Middle frontal gyrus (tissue), 1 donor: ENCODE data around the gene CPSF3.

Experiments
- DNase-seq: peaks from one replicate; pipeline ENCODE4 v3.0.0-alpha.2; 2015; ENCODE audit warnings: low spot score; ENCODE audit errors: extremely low spot score

CPSF3 gene

DNA sequence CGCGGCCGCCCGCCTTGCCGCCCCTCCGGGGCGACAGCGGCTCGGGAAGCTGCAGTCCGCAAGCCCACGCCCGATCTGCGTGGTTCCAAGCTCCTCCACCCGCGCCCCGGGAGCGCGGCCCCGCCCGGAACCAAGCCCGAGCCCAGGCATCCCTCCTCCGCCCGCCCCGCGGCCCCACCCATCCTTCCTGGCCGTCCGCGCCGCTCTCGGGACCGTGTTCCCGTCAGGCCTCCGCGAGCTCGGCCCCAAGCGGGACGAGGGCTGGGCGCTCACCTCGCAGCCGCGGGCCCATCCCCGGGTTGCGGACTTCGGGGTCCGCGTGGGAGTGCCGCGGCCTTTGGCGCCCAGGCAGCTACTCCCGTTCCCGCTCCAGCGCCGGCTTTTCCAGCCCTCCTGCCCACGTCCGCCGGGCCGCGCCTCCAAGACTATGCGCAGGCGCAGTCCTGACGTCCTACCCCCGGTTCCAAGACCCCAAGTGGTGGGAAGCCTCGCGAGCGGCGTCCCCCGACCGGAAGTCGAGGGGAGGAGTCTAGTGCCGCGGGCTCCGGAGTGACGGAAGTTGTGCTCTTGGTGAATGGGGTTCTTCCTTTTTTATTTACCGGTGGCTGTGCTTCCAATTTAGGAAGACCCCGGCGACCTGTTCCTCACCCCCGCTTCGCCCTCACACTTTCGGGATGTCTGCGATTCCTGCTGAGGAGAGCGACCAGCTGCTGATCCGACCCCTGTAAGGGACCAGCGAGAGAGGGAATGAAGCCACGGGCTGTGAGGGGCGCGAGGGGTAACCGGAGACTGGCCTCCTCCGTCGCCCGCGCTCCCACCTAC lies at the start of gene CPSF3, which contains the start of gene ITGB1BP1:
Gene CPSF3 (plus strand): TSS at position 555 of the 822 bp plus-strand sequence. CDS start 120 bp downstream, at position 675.
Gene ITGB1BP1 (minus strand): TSS at position 429 of the 822 bp plus-strand sequence. CDS start 4,831 bp downstream, outside the sequence.
- peak; percentile 96 for DNase-seq

DNA sequence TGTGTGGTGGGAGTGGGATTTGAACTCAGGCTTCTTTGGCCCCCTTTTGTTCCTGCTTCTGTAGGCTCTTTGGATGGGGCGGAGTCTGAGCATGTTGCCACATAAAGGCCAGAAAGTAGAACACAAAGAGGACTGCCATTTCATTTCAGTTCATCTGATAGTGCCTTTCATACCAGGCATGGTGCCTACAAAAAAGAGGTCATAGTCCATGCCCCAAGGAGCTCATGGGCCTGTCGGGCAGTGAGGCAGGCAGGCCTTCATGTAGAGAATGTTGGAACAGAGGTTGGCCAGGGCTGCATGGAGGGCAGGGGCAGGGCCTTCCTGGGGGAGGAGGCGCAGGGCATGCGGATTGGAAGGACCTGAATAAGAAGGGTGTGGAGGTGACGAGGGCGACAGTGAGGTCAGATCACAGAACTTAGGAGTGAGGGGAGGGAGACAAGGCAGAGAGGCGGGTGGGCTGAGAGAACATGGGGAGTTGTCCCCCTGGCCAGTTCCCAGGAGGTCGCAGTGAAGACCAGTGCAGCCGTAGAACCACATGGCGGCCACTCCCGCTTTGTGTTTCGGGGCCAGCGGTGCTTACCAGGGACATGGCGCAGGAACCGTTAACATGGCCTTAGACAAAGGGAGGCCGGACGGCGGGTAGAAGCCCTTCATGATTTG lies 49.3 kb upstream of the CPSF3 start:
- DNase-seq: no peak

DNA sequence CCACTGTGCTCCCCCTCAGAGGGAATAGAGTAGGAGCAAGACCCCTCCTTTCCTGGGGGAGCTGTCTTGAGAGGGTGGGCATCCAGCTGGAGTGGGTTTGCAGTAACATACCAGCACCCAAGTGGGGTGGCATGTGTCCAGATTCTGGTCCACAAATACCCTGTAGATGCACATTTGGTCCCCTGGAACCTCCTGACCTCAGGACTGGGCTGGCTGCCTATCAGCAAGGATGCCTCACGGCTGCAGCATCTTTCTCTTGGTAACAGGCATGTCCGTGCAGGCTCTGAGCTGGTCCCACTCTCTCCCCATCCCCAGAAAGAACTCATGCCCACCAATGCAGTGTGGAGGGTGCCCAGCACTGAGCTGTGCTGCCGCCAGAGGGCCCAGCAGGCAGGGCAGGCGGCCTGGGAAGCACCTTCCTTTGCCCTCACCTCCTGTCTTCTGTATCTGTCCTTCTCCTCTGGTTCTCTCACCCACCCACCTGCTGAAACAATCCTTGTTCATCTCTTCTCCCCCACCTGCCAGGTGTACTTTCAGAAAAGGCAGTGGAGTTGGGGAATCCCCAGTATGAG lies 47.5 kb upstream of the CPSF3 start:
- no peak for DNase-seq

DNA sequence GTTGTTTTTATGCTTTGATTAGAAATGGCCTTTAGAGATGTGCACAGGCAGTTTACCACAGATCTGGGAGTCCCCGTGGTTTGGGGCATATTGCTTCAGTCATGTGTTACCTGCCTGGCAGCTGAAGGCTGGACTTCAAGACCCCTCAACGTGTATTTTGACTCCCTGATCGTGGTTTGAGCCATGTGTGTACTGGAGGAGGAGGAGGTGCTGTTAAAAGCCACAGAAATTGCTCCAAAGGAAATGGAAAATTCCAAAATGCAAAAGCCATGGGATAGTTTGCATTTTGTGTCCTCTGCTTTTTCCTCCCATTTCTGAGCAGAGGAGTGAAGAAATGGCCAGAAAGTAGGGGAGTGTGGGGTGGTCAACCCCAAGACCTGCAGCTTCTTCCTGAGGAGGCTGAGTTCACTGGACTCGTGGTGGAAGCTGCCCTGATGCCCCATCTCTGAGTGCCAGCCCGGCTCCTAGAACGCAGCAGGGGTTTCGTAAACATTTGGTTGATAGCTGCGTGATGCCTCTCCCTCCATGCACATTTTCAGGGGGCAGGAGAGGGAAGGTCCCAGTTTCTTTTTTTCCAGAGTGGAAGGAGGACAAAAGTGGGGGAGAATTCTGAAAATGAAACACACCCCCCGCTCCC lies 45.9 kb upstream of the CPSF3 start:
- no peak for DNase-seq

DNA sequence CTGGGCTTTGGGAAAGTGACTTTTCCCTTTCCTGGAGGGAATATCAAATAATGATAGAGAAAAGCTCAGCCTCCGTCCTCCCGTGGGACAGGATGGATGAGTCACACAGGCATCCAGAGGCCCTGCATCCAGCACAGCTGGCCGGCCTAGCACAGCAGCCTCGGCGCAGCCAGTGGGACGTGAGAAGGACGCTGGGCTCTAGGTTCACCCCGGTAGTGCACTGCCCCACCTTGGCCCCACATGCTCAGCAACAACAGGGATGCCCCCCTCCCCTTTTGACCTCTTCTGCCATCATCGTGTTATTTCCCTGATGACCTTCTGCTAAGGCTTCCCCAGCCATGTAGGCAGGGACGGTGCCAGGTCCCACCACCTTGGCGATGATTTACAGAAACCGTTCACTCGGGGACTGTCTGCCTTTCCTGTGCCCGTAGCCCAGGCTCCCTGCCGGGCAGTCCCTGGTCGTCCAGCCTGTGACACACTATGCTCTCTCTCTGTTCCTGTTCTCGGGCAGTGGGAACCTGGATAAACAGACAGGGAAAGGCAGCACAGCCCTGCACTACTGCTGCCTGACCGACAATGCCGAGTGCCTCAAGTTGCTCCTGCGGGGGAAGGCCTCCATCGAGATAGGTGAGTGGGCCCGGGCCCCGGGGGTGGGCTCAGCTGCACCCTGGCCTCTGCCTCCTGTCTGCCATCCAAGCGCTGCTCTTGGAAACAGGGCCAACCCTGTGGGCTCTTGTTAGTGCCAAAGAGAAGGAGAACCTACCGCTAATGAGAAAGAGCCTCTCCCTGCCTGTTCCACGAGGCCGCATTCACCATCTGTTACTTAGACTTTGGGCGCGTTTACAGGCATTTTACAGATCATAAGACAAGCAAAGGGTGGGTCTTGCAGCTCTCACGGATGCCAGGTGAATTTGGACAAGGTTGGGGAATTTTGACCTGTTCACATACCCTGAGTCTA lies 44.7 kb upstream of the CPSF3 start:
- DNase-seq: no peak

DNA sequence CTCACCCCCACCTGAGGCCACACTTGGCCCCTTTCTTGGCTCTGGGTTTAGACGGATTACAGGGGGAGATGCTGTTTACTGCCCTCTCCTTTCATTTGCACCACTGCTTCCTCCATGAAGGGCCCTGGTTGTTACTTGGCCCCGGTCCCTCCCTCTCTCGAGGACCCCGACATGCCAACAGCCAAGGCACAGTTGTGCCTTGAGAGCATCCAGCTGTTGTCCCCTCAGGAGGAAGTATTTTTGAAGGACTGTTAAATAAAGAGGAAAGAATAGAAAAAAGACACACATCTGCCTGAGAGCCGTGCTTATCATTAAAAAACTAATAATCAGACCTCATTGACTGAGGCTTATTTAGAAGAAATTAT lies 44.1 kb upstream of the CPSF3 start:
- no peak for DNase-seq

DNA sequence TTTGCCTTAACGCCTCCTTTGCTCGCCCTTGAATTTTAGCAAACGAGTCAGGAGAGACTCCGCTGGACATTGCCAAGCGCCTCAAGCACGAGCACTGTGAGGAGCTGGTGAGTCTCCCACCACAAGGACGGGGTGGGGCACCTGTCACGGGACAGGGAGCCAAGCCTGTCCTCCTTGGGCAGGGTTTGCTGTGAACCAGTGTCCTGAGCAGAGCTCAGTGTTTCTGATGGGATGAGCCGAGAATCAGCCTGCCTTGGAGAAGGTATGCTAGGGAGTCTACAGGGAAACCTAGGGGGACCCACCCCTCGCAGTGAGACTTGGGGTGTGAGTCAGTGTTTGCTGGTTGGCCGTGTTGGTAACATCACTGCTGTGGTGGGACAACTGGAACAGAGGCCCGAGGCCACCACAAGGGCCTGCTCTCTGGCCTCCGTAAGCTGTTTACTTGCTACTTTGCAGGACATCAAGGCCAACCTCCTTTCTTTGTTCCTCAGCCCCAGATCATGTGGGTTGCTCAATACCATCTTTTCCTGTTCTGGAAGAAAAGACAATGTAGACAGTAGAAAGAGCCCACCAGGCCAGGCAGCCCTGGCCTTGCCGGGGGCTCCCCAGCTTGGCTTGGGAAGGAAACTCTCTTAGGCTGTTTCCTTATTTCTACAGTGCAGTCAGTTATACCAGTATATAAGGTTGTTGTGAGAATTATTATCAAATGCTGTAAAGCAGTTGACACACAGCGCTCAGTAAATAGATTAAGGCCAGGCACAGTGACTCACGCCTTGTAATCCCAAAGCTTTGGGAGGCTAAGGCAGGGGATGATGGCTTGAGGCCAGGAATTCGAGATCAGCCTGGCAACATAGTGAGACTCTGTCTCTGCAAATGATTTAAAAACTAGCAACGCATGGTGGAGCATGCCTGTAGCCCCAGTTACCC lies 42.5 kb upstream of the CPSF3 start:
- DNase-seq: no peak

DNA sequence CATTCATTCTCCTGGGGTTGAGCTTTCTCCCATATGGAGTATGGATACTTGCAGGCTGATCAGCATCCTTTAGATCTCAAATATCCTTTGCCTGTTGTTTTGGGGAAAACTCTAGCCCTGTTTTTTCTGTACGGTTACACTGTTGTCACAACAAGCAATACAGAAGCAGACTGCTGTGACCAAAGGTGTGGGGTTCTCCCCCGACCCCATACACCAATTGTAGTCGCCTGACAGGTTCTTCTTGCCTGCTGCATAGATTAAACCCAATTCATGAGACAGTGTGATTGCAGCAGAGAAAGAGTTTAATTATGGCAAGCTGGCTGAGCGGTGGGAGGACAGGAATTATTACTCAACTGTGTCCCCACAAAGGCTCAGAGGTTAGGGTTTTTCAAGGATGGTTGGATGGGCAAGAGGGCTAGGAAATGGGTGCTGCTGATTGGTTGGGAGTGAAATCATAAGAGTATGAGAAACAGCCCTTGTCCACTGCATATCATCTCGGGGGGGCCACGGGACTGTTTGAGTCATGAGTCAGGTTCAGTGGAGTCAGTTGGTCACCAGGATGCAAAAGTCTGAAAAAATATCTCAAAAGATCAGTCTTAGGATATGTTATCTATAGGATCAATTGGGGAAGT lies 40.7 kb upstream of the CPSF3 start:
- DNase-seq: no peak

DNA sequence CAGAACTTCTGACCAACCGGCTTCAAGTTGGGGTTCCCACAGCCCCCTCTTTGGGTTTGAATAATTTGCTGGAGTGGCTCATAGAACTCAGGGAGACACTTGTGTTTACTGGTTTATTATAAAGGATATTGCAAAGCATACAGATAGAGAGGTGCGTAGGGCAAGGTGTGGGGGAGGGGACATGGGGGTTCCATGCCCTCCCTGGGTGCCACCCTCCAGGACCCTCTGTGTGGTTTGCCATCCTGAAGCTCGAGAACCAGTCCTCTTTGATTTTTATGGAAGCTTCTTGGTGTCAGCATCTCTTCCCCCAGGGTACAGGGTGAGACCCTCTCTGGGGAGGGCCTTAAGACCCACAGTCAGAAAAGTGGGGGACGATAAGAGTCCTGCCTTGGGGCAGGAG lies 38.9 kb upstream of the CPSF3 start:
- DNase-seq: no peak

DNA sequence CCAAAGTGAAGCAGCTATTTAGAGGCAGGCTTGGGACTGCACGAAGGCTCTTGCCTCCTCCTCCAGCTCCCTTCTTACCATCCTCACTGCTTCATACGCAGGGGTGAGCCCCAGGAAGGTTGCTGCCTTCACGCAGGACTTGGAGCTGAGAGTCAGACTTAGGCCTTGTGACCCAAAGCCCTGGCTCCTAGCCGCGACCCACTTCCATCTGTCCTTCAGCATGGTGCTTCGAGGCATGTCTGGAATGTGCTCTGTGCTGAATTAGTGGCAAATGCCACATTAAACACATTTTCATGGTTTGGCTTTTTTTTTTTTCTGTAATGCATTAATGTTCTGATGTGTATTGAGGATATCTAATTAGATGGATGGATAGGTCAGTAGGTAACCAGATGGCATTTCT lies 37.6 kb upstream of the CPSF3 start:
- DNase-seq: no peak

DNA sequence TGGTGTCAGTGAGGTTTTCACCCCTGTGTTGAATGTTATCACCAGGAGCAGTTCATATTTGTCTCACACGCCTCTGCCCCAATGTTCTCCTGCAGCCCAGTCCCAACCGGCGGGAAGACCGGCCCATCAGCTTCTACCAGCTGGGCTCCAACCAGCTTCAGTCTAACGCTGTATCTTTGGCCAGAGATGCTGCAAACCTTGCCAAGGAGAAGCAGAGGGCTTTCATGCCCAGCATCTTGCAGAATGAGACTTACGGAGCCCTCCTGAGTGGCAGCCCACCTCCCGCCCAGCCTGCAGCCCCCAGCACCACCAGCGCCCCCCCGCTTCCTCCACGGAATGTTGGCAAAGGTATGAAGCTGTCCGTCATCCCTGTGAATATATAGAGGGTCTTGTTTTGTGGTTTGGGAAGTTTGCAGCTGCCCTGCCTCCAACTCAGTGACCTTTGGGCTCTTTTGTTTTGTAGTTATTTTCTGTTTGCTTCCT lies 35.2 kb upstream of the CPSF3 start:
- DNase-seq: no peak

DNA sequence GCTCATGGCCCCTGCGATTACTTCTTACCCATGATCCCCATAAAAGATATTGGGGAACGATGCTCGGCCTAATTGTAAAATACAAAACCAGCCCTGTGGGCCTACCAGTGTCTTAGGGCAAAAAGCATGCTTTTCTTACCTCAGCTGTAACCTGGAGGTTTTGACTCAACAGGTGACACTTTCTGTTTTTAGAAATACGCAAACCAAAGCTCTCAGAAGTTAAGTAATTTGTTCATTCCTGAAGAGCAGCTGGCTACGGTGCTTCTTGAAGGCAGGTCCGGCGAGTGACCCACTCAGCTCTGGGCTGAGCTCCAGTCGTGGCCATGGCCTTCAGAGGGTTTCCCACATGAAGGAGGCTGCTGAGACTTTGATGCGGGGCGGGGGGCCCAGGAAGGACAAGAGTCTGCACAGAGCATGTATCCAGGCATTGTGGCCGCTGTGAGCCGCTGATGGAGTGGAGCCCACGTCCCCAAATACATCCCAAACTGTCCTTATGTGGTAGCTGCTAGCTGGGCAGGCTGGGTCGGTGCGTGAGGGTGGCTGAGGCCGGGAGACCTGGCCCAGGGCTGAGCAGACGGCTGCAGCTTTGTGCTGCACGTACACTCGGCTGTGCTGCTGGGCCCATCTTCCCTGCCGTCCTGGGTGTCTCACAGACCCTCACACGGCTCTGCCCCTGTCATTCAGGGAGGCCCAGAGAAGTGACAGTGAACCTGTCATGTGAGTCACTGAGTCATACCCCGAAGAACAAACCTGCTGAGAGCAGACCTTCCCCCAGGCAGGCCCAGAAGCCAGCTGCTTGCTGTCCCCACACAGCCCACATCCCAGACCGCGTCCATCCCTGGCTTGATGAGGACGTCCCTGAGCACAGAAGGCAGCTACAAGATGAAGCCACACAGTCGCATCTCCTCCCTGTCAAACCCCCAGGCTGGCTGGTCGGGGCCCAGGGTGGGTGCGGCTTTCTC lies 34.2 kb upstream of the CPSF3 start:
- DNase-seq: no peak

DNA sequence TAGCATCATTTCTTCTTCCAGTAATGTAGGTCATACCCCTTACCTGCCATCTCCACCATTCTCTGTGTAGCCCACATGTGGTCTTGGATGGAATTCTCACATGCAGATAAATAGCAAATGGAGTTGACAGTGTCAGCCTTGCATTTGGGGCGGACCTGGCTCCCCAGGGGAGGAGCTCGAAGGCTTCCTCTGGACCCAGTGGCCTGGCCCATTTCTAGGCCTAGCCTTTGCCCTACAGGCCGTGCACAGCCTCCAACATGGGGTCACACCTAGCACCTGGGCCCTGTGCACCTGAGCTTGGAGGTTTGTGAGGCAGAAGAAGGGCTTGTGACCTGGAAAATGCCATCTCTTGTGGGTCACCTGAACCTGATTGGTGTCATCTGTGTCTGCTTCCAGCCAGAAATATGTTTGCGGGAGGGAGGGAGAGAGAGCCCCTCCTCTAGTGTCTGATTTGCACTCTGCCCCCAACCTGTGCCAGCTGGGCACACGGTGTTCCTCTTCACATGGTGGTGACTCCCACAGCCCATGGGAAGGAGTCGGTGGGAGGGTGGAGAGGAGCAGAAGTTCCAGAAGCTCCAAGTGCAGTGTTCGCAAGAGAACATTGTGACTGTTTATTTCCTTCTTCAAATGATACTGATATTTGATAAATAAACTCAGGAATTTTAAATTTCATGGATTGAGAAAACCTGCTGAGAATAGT lies 33.2 kb upstream of the CPSF3 start:
- no peak for DNase-seq

DNA sequence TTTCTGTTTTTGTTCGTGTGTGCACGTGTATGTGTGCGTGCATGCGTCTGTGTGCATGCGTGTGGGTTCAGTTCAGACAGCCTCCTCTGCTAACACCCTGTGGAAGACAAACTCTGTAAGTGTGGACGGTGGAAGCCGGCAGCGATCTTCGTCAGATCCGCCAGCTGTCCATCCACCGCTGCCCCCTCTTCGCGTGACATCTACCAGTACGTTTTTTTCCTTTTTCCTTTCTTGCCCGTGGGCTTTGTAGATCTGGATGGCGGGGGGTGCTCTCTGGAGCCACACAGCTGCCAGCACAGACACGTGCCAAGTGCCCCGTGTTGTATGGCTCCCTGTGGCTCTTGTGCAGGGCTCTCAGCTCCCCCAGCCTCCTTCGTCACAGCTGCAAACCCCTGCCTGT lies 32.5 kb upstream of the CPSF3 start:
- no peak for DNase-seq

DNA sequence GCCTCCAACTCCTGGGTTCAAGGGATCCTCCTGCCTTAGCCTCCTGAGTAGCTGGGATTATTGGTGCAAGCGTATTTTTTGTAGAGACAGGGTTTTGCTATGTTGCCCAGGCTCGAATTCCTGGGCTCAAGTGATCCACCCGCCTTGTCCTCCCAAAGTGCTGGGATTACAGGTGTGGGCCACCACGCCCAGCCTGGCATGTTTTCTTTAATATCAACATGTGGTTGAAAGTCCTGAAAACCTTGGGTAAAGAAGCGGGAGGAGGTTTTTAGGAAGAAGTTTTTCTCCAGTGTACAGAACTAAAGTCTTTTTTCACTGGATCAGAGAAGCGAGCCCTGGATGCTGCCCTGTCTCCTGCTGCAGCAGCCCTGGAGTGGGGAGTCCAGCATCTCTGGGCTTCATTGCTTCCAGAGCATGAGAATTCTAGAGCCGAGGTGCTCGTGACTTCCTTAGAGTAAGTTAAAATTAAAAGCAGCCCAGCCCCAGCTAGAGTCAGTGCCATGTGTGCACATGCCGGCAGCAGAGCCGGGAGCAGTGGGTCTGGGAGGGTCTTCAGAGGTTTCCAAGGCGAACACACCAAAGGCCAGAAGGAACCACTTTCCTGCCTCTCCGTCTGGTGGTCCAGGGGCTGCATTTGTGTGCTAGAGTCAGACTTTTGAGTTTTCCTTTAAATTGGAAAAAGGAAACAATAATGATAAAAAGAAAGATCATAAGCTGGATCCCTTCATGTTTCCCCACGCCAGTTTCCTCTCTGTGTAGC lies 31.3 kb upstream of the CPSF3 start:
- DNase-seq: no peak

DNA sequence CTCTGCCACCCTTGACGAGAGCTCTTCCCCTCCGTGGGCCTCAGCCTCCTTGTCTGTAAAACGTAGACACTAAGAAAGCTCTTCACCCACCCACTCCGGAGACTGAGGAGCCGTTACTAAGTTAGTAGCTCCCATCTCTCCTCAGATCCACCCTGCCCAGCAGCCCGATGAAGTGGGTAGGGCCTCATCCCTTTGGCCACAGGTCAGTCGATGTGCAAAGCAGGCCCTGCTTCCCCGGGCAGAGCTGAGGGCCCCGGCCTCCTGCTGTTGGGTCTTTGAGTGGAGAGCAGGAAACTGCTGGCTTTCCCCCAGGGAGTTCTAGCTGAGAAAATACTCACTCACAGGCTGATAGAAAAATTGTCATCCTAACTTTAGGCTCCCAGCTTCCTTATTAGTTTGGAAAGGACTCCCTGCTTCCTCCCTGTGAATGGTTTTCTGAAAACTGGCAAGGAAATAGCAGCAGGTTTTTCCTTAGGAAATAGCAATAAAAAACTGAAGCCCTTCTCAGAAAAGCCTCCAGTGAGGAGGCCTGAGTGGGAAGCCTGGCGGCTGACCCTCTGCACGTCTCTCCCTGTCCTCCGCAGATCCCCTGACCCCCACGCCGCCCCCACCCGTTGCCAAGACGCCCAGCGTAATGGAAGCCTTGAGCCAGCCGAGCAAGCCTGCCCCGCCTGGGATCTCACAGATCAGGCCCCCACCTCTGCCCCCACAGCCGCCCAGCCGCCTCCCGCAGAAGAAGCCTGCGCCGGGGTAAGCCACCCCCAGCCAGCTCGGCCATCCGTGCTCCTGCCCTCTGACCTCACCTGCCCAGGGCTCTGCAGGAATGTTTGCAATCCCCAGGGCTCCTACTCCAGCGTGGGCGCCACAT lies 30.3 kb upstream of the CPSF3 start:
- DNase-seq: no peak
